ENCODE data around the gene DPP10.

DPP10 gene

GRCh38 chr2:115484983-115485382 lies 1042.5 kb downstream of the DPP10 start:
- no peak for DNase-seq

GRCh38 chr2:115491186-115491793 lies 1048.8 kb downstream of the DPP10 start:
- DNase-seq: no peak

GRCh38 chr2:115505331-115505730 lies 1062.9 kb downstream of the DPP10 start:
- DNase-seq: no peak

GRCh38 chr2:115520727-115521126 lies 1078.3 kb downstream of the DPP10 start:
- no peak for DNase-seq

GRCh38 chr2:115524452-115524851 lies 1082.0 kb downstream of the DPP10 start:
- DNase-seq: no peak

GRCh38 chr2:115529627-115530026 lies 1087.2 kb downstream of the DPP10 start:
- no peak for DNase-seq

GRCh38 chr2:115533081-115533480 lies 1090.6 kb downstream of the DPP10 start:
- no peak for DNase-seq

- no peak for DNase-seq
Measured at GRCh38 chr2:115541814-115542213, 1099.4 kb downstream of the DPP10 start.

- no peak for DNase-seq
Measured at GRCh38 chr2:115542331-115542730, 1099.9 kb downstream of the DPP10 start.

- no peak for DNase-seq
Measured at GRCh38 chr2:115543024-115543423, 1100.6 kb downstream of the DPP10 start.

- no peak for DNase-seq
Measured at GRCh38 chr2:115543461-115543860, 1101.0 kb downstream of the DPP10 start.

GRCh38 chr2:115549611-115550130 lies 1107.2 kb downstream of the DPP10 start:
- DNase-seq: no peak

- DNase-seq: no peak
Measured at GRCh38 chr2:115552726-115553125, 1110.3 kb downstream of the DPP10 start.

GRCh38 chr2:115554153-115554552 lies 1111.7 kb downstream of the DPP10 start:
- DNase-seq: no peak

GRCh38 chr2:115558725-115559124 lies 1116.3 kb downstream of the DPP10 start:
- DNase-seq: no peak

GRCh38 chr2:115560666-115561065 lies 1118.2 kb downstream of the DPP10 start:
- DNase-seq: no peak

- no peak for DNase-seq
Measured at GRCh38 chr2:115568643-115569042, 1126.2 kb downstream of the DPP10 start.

GRCh38 chr2:115569547-115569946 lies 1127.1 kb downstream of the DPP10 start:
- no peak for DNase-seq

- no peak for DNase-seq
Measured at GRCh38 chr2:115572746-115573145, 1130.3 kb downstream of the DPP10 start.

- DNase-seq: no peak
Measured at GRCh38 chr2:115573756-115574155, 1131.3 kb downstream of the DPP10 start.

GRCh38 chr2:115574667-115575066 lies 1132.2 kb downstream of the DPP10 start:
- DNase-seq: no peak

- no peak for DNase-seq
Measured at GRCh38 chr2:115580784-115581183, 1138.3 kb downstream of the DPP10 start.

- no peak for DNase-seq
Measured at GRCh38 chr2:115584507-115584906, 1142.1 kb downstream of the DPP10 start.

- no peak for DNase-seq
Measured at GRCh38 chr2:115596659-115597375, 1154.4 kb downstream of the DPP10 start.

- DNase-seq: no peak
Measured at GRCh38 chr2:115603285-115603684, 1160.8 kb downstream of the DPP10 start.
